Sigmoid colon (tissue), 4 donors: ENCODE results near the gene TMEM185B.

Experiments
- CTCF ChIP-seq, 4 experiments: fragments of 450-650 bp in 3 of 4; fragments of 200-600 bp in 1 of 4; IDR thresholded peaks; one replicate each; pipeline ENCODE4 v1.5.1; 2016 to 2019; ENCODE audit warnings: antibody characterized with exemption in 4 of 4, mild to moderate bottlenecking in 3 of 4, moderate library complexity in 2 of 4
- EP300 ChIP-seq, 4 donors: sonication (generic); formaldehyde crosslinking; IDR thresholded peaks; one replicate each; pipeline ENCODE4 v1.6.1; 2017; ENCODE audit warnings: antibody characterized with exemption in 4 of 4
- POLR2A ChIP-seq, 2 donors: fragments of 450-650 bp; IDR thresholded peaks; one replicate each; pipeline ENCODE4 v1.6.1; 2016; ENCODE audit warnings: antibody characterized with exemption in 2 of 2, mild to moderate bottlenecking in 2 of 2, moderate library complexity in 2 of 2
- POLR2AphosphoS5 ChIP-seq, 4 donors: sonication (generic); formaldehyde crosslinking; IDR thresholded peaks; one replicate each; pipeline ENCODE4 v1.6.1; 2017; ENCODE audit warnings: antibody characterized with exemption in 4 of 4

GRCh38 chr2:120237491-120237902 is 14.3 kb upstream of the TMEM185B start:
- no peak for TF ChIP-seq CTCF (IDR thresholded peaks at IDR 0.05)
- no peak for TF ChIP-seq POLR2AphosphoS5 (IDR thresholded peaks at IDR 0.05)
- no peak for TF ChIP-seq EP300 (IDR thresholded peaks at IDR 0.05)
- no peak for TF ChIP-seq POLR2A (IDR thresholded peaks at IDR 0.05)
